H1 (cell line): Measurements from ENCODE around the gene PARK7. TPM values are rescaled to one million over a fixed set of nuclear protein-coding genes. Genes with fewer than 3 reads are reported as not detected.

Source experiments
- ASH2L ChIP-seq: fragments of 200-600, 300-600 bp; sonication (generic); IDR thresholded peaks from one replicate; pipeline ENCODE4 v1.7.1; 2017; ENCODE audit warnings: low read length
- BRCA1 ChIP-seq: IDR thresholded peaks from 2 replicates; pipeline ENCODE4 v1.6.1; 2012; ENCODE audit warnings: low read depth, low read length, improper control_type of control experiment
- CEBPB ChIP-seq: IDR thresholded peaks from 2 replicates; pipeline ENCODE4 v1.6.1; 2012; ENCODE audit warnings: low read depth, low read length
- CTBP2 ChIP-seq: IDR thresholded peaks from 2 replicates; pipeline ENCODE4 v1.7.0; 2011; ENCODE audit warnings: borderline replicate concordance, mild to moderate bottlenecking, moderate library complexity, mixed read lengths, low read length; ENCODE audit not compliant: insufficient read depth, insufficient read length
- CTCF ChIP-seq, 3 experiments: IDR thresholded peaks; 1 replicate in 2 of 3; 2 replicates in 1 of 3; pipeline versions ENCODE4 v1.5.1 to v1.6.1; 2011; ENCODE audit warnings: low read length in 3 of 3, mild to moderate bottlenecking in 3 of 3, inconsistent platforms in 2 of 3, low read depth in 1 of 3, moderate library complexity in 1 of 3; ENCODE audit not compliant: insufficient read depth in 1 of 3; ENCODE audit errors: control extremely low read depth in 1 of 3
- E2F6 ChIP-seq: IDR thresholded peaks from 2 replicates; pipeline ENCODE4 v1.6.1; 2012; ENCODE audit warnings: inconsistent platforms
- EP300 ChIP-seq, 2 experiments: IDR thresholded peaks; 1 replicate in 1 of 2; 2 replicates in 1 of 2; pipeline ENCODE4 v1.6.1; 2011 to 2012; ENCODE audit warnings: low read depth in 2 of 2, low read length in 2 of 2, mild to moderate bottlenecking in 2 of 2, borderline replicate concordance in 1 of 2, inconsistent platforms in 1 of 2, moderate library complexity in 1 of 2
- FOSL1 ChIP-seq: IDR thresholded peaks from 2 replicates; pipeline ENCODE4 v1.6.1; 2011; ENCODE audit warnings: mild to moderate bottlenecking, low read depth, low read length, moderate library complexity; ENCODE audit not compliant: insufficient read depth
- KDM1A ChIP-seq: fragments of 200-600, 300-600 bp; sonication (generic); IDR thresholded peaks from 2 replicates; pipeline ENCODE4 v1.7.1; 2016; ENCODE audit warnings: mild to moderate bottlenecking, low read length, borderline replicate concordance
- KDM4A ChIP-seq: IDR thresholded peaks from one replicate; pipeline ENCODE4 v1.7.1; 2012; ENCODE audit warnings: low read depth, mild to moderate bottlenecking, moderate library complexity, low read length, inconsistent platforms; ENCODE audit not compliant: severe bottlenecking
- NANOG ChIP-seq: IDR thresholded peaks from 2 replicates; pipeline ENCODE4 v1.6.1; 2011; ENCODE audit warnings: low read length, low read depth, mild to moderate bottlenecking, inconsistent platforms; ENCODE audit not compliant: insufficient read depth, poor library complexity, severe bottlenecking
- RAD21 ChIP-seq, 2 experiments: IDR thresholded peaks in 1 of 2; conservative IDR thresholded peaks in 1 of 2; 2 replicates each; pipeline ENCODE4 v1.6.1; 2011; ENCODE audit warnings: low read depth in 2 of 2, low read length in 2 of 2, improper control_type of control experiment in 1 of 2, inconsistent platforms in 1 of 2, mild to moderate bottlenecking in 1 of 2, moderate library complexity in 1 of 2
- SIRT6 ChIP-seq: IDR thresholded peaks from one replicate; pipeline ENCODE4 v1.7.1; 2012; ENCODE audit warnings: low read length, inconsistent platforms
- SP1 ChIP-seq: IDR thresholded peaks from 2 replicates; pipeline ENCODE4 v1.6.1; 2011; ENCODE audit warnings: low read depth, low read length
- SP2 ChIP-seq: IDR thresholded peaks from 2 replicates; pipeline ENCODE4 v1.6.1; 2012; ENCODE audit warnings: mild to moderate bottlenecking, low read length, inconsistent platforms
- SRF ChIP-seq: IDR thresholded peaks from 2 replicates; pipeline ENCODE4 v1.6.1; 2011; ENCODE audit warnings: mild to moderate bottlenecking, low read depth, low read length, moderate library complexity
- TAF7 ChIP-seq: optimal IDR thresholded peaks from 2 replicates; pipeline ENCODE3; 2011; ENCODE audit warnings: low read depth, mild to moderate bottlenecking, inconsistent platforms, low read length, moderate library complexity, borderline replicate concordance
- TBP ChIP-seq: IDR thresholded peaks from 2 replicates; pipeline ENCODE4 v1.6.1; 2011; ENCODE audit warnings: low read depth, low read length, improper control_type of control experiment
- TCF12 ChIP-seq: IDR thresholded peaks from 2 replicates; pipeline ENCODE4 v1.6.1; 2011; ENCODE audit warnings: low read depth, mild to moderate bottlenecking, low read length
- polyA plus RNA-seq, 7 experiments: library from polyadenylated mRNA; depleted of rRNA in 3 of 7; stranded (reverse) in 5 of 7; unstranded in 2 of 7; fragments of >200 nt in 5 of 7; fragments of 200-250 nt in 2 of 7; gene quantifications; 1 replicate in 5 of 7; 2 replicates in 1 of 7; 4 replicates in 1 of 7; pipeline versions ENCODE4 v1.2.1 to v1.2.3, GENCODE V29; 2011 to 2013; ENCODE audit warnings: missing spikeins in 2 of 7, mixed read lengths in 2 of 7
- total RNA-seq: library from RNA; stranded (reverse); fragmentation: NEBNext Ultra II Directional; extraction: Animal tissue kit (Norgen Biotek cat#: 25700); gene quantifications from 2 replicates; pipeline ENCODE4 v1.2.1, GENCODE V29; 2021
- TF ChIP-seq, protein P1 (sequence below): IDR thresholded peaks from 2 replicates; pipeline ENCODE4 v1.6.1; 2012; ENCODE audit warnings: inconsistent platforms

Gene PARK7
- total and polyA plus RNA-seq, 2 of the 8 experiments (the other 6 are each of a cell fraction or from before 2014, with no cell fraction given): 206 to 383 TPM

GRCh38 chr1:8026153-8026975 lies 64.9 kb downstream of the PARK7 start, which contains the start of gene ERRFI1 (continued):
- TF ChIP-seq CTCF (IDR thresholded peaks at IDR 0.05; ENCODE audit: control extremely low read depth in 1 of 3, insufficient read depth in 1 of 3, low read depth in 1 of 3, low read length in 3 of 3): no peak
- TF ChIP-seq TCF12: 0 out of 2 replicates have a peak, but pooled peaks have one; percentile 29
- no peak for TF ChIP-seq SIRT6
- TF ChIP-seq NANOG: no peak
- peak; percentile 96 for TF ChIP-seq TBP
- no peak for TF ChIP-seq CEBPB
- no peak for TF ChIP-seq ASH2L
- peak; percentile 16 to 74 for TF ChIP-seq EP300 (IDR thresholded peaks at IDR 0.05; ENCODE audit: borderline replicate concordance in 1 of 2, low read depth in 2 of 2, low read length in 2 of 2)
- no peak for TF ChIP-seq SP2
- TF ChIP-seq KDM4A: peak; percentile 81
- TF ChIP-seq BRCA1: 0 out of 2 replicates have a peak, but pooled peaks have one; percentile 4
- TF ChIP-seq, protein P1, sequence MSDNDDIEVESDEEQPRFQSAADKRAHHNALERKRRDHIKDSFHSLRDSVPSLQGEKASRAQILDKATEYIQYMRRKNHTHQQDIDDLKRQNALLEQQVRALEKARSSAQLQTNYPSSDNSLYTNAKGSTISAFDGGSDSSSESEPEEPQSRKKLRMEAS: peak; percentile 99
- TF ChIP-seq SP1: peak; percentile 78
- peak; percentile 96 for TF ChIP-seq E2F6
- no peak for TF ChIP-seq RAD21 (IDR thresholded peaks at IDR 0.05 in 1 of 2, conservative IDR thresholded peaks at IDR 0.05 in 1 of 2; ENCODE audit: low read depth in 2 of 2, low read length in 2 of 2)
- no peak for TF ChIP-seq FOSL1
- no peak for TF ChIP-seq SRF
- no peak for TF ChIP-seq KDM1A
- TF ChIP-seq CTBP2: no peak
- TF ChIP-seq TAF7: peak; percentile 54
